ENCODE data around the gene PBX1. TPM values are rescaled to one million over a fixed set of nuclear protein-coding genes. Genes with fewer than 3 reads are reported as not detected.

The PBX1 gene
- total RNA-seq, 4 donors from 2014 or later: 33.3 to 61.8 (median 56.2) TPM

DNA sequence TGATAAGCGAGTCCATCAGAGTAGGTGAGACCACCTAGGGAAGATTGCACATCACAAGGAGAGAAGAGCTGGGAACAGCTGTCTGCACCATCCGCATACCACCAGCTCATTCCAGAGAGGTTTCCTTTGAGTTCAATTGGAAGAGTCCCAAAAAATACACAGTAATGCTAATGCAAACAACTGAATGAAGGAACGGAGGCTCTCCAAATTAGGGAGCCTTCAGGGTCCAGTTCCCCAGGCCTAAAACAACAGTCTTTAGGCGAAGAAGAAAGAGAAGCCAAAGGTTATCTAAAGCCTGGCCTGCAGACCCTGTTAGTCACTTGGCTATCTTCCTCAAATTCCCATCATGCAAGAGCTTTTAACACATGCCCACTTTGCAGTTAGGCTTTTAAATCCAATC lies 246.4 kb downstream of the PBX1 start:
- TF ChIP-seq, protein P1, sequence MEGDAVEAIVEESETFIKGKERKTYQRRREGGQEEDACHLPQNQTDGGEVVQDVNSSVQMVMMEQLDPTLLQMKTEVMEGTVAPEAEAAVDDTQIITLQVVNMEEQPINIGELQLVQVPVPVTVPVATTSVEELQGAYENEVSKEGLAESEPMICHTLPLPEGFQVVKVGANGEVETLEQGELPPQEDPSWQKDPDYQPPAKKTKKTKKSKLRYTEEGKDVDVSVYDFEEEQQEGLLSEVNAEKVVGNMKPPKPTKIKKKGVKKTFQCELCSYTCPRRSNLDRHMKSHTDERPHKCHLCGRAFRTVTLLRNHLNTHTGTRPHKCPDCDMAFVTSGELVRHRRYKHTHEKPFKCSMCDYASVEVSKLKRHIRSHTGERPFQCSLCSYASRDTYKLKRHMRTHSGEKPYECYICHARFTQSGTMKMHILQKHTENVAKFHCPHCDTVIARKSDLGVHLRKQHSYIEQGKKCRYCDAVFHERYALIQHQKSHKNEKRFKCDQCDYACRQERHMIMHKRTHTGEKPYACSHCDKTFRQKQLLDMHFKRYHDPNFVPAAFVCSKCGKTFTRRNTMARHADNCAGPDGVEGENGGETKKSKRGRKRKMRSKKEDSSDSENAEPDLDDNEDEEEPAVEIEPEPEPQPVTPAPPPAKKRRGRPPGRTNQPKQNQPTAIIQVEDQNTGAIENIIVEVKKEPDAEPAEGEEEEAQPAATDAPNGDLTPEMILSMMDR (IDR thresholded peaks at IDR 0.05): no peak
- ATAC-seq (ENCODE audit: low FRiP score) (no peak), DNase-seq (ENCODE audit: low spot score) (no peak)

GRCh38 chr1:164806531-164806930 lies 247.5 kb downstream of the PBX1 start:
- ATAC-seq (ENCODE audit: low FRiP score): no peak
- TF ChIP-seq, protein P1 (IDR thresholded peaks at IDR 0.05): no peak
- no peak for DNase-seq (ENCODE audit: low spot score)

- no peak for DNase-seq (ENCODE audit: low spot score)
- ATAC-seq (ENCODE audit: low FRiP score): no peak
- TF ChIP-seq, protein P1 (IDR thresholded peaks at IDR 0.05): no peak
Observed at GRCh38 chr1:164813776-164814175, 254.8 kb downstream of the PBX1 start.

GRCh38 chr1:164821648-164822047 lies 262.7 kb downstream of the PBX1 start:
- TF ChIP-seq, protein P1 (IDR thresholded peaks at IDR 0.05): no peak
- ATAC-seq (ENCODE audit: low FRiP score) (no peak), DNase-seq (ENCODE audit: low spot score) (no peak)

- TF ChIP-seq, protein P1 (IDR thresholded peaks at IDR 0.05): no peak
- no peak for ATAC-seq (ENCODE audit: low FRiP score)
- no peak for DNase-seq (ENCODE audit: low spot score)
Observed at GRCh38 chr1:164823486-164824279, 264.7 kb downstream of the PBX1 start.

DNA sequence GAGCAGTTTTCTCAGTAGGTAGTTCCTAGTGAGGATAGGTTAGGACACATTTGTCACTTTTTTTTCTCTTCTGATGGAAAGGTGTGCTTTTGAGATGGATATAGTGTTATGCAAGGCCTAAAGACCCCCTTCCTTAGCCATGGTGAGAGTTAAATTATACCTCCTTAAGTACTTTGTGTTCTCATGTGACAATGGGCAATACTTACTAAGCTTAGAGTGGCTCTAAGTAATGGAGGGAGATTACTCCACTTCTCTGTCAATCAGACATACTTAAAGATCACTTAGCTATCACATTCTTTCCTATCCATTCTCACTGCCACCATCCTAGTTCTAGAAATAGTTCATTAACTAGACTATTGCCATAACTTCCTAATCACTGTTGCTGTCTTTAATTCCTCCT lies 265.6 kb downstream of the PBX1 start:
- ATAC-seq (ENCODE audit: low FRiP score): no peak
- DNase-seq (ENCODE audit: low spot score): no peak
- TF ChIP-seq, protein P1 (IDR thresholded peaks at IDR 0.05): no peak

DNA sequence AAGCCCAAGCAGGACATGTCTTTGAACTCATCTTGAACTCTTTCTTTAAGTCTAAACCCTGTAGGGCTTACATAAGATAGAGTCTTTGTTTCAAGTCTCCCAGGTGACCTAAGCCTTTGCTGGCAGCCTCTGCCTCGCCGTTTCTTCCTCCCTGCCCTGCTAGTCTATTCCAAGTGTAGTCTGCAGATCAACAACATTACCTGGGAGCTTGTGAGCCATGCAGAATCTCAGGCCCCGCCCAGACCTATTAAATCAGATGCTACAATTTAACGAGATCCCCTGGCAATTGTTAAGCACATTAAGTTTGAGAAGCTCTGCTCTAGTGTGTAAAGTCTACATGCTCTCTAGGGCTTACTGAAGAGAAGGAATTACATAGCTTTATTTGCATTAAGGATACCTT lies 271.6 kb downstream of the PBX1 start:
- DNase-seq (ENCODE audit: low spot score) (no peak), ATAC-seq (ENCODE audit: low FRiP score) (no peak)
- TF ChIP-seq, protein P1 (IDR thresholded peaks at IDR 0.05): no peak

All from omental fat pad (tissue), 4 donors.